HG02870 (cell line): ENCODE results near the gene KRTAP25-1.

Source experiments
- ATAC-seq: cut with Tn5 transposase; IDR thresholded peaks from one replicate; pipeline ENCODE4 v1.9.1; 2021; ENCODE audit warnings: mild to moderate bottlenecking, moderate library complexity; ENCODE audit not compliant: unreplicated experiment

The KRTAP25-1 gene

DNA sequence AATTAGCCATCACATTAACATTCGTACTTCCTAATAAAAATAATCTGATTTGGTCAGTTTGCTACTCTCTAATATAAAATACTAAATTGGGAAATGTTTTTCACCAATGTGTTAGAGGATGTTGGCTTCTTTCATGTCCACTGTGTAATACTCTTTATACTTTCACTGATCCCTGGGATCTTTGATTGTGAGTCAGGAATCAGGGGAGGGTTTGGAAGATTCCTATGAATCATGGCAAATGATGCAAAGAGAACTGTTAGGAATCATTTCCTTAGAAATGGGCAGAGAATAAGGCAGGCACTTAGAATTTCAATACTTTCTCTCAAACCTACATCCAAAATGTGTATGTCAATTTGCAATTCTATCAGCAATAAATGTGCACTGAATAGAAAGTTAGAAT lies 37.5 kb downstream of the KRTAP25-1 start:
- ATAC-seq, result no peak

GRCh38 chr21:30249936-30250335 lies 39.4 kb downstream of the KRTAP25-1 start:
- no peak for ATAC-seq

DNA sequence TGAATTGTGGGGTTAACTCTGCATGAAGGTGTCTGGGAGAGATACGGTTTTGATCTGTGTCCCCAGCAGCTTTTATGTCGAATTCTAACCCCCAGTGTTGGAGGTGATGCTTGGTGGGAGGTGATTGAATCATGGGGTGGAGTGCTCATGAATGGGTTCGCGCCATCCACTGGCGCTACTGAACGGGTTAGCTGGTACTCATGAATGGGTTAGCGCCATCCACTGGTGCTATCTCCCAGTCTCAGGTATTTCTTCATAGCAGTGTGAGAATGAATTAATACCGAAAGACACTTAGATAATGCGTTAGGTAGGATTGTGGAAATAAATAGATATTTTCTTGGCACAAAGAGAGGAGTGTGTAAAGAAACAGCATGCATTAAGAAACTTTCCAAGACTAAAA lies 40.5 kb downstream of the KRTAP25-1 start:
- no peak for ATAC-seq

DNA sequence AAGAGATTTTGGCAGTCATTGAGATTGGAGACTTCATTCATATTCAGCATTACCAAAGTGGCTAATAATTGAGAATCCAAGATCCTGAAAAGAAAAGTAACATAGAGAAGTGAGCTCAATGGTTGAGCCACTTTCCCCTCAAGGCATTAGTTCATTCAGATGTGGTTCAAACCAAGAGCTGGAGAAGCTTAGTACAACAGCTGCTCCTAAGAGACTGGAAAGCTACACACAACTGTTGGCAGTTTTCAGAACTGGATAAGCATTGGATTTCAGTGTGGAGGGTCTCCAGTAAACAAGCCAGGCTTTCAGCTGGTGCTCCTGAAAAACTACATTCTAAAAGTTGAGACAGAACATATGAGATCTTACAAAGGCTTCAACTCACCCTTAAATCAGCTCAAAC lies 44.3 kb downstream of the KRTAP25-1 start:
- ATAC-seq, result no peak

DNA sequence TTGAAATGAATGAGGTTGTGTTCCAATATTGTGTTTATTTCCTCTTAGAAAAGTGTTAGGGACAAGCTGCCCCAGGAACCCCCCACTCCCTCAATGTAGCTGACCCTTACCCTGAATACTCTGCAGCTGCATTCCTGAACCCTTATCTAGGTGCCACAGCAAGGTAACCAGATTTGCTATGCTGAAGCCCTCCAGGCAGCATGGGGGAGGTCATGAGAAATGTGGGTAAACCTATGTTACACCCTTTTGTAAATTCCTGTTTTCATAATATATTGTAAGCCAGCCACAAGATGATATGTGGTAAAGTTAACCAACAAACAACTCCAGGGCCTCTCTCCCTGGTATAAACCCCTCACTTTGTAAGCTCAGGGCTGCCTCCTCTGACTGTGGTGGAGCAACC lies 45.6 kb downstream of the KRTAP25-1 start:
- ATAC-seq, result no peak

DNA sequence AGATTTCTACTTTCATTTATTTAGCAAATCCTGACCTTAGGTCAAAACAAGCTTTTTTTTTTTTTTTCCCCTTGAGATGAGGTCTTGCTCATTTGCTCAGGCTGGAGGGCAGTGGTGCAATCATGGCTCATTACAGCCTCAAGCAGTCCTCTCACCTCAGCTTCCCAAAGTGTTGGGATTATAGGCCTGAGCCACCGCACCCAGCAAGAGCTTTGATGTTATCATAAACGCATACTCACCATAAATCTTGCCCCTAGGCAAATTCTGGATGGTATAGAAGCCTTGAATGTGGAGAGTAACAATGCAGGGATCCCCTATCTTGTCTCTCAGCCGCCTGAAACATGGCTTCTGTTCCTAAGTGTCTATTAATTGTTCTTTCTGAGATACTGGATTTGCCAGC lies 48.7 kb downstream of the KRTAP25-1 start:
- no peak for ATAC-seq
